ENCODE results near the gene CDC42EP3. TPM values are rescaled to one million over a fixed set of nuclear protein-coding genes. Genes with fewer than 3 reads are reported as not detected.

CDC42EP3 gene
- total RNA-seq, 4 donors from 2014 or later = 8.1 to 24.7 (median 18.8) TPM

- Histone ChIP-seq H3K9me3 (no peaks in the 10 kb centered on the region), H3K4me1 (peaks cover 6 to 20% of the 10 kb centered on the region in 2 donors), H3K4me3 (replicated peaks in 1 of 3) (no peak overlapping the region), H3K27ac (peak overlapping the region in 2 of 3 donors; percentile 40 to 50), H3K27me3 (no peaks in the 10 kb centered on the region), H3K36me3 (no peaks in the 10 kb centered on the region)
- DNase-seq = no peak
- WGBS, 2 donors = 90 to 94% methylated on average over 4 of the region's 4 CpGs
- no peak for TF ChIP-seq CTCF (IDR thresholded peaks at IDR 0.05)
- TF ChIP-seq POLR2A (IDR thresholded peaks at IDR 0.05) = no peak
- intact Hi-C loops (cut with DNase I) = no loop called here
Observed at GRCh38 chr2:37657471-37657870, 14.0 kb downstream of the CDC42EP3 start.

- WGBS, 2 donors = 37 to 43% methylated on average over 11 of the region's 11 CpGs
- Histone ChIP-seq H3K36me3 (no peaks in the 10 kb centered on the region), H3K27me3 (no peaks in the 10 kb centered on the region), H3K27ac (peak overlapping the region in 2 of 3 donors; percentile 40 to 50), H3K9me3 (no peaks in the 10 kb centered on the region), H3K4me3 (replicated peaks in 1 of 3) (no peak overlapping the region), H3K4me1 (peaks cover 6 to 24% of the 10 kb centered on the region in 2 donors)
- no peak for DNase-seq
- TF ChIP-seq CTCF (IDR thresholded peaks at IDR 0.05) = no peak
- no peak for TF ChIP-seq POLR2A (IDR thresholded peaks at IDR 0.05)
- intact Hi-C loops (cut with DNase I) = no loop called here
Observed at GRCh38 chr2:37656512-37657423, 14.7 kb downstream of the CDC42EP3 start.

- WGBS, 2 donors = 81 to 82% methylated on average over 7 of the region's 7 CpGs
- H3K27ac ChIP-seq = peak overlapping the region in 1 of 3 donors; percentile 29
Observed at GRCh38 chr2:37654932-37655841, 16.3 kb downstream of the CDC42EP3 start.

GRCh38 chr2:37654419-37654818, 17.0 kb downstream of the CDC42EP3 start:
- H3K36me3 ChIP-seq = no peaks in the 10 kb centered on the region
- H3K27ac ChIP-seq = peak overlapping the region in 2 of 3 donors; percentile 29 to 40
- no peak overlapping the region for H3K4me3 ChIP-seq (replicated peaks in 1 of 3)
- H3K4me1 ChIP-seq = peaks cover 6 to 24% of the 10 kb centered on the region in 2 donors
- 75 to 80% methylated on average over 8 of the region's 8 CpGs for WGBS, 2 donors
- DNase-seq = no peak
- H3K27me3 ChIP-seq = no peaks in the 10 kb centered on the region
- intact Hi-C loops (cut with DNase I) = no loop called here
- TF ChIP-seq POLR2A (IDR thresholded peaks at IDR 0.05) = no peak
- TF ChIP-seq CTCF (IDR thresholded peaks at IDR 0.05) = no peak
- H3K9me3 ChIP-seq = no peaks in the 10 kb centered on the region

More at GRCh38 chr2:37654932-37655841, 16.3 kb downstream of the CDC42EP3 start:
- no peaks in the 10 kb centered on the region for H3K27me3 ChIP-seq
- H3K4me3 ChIP-seq (replicated peaks in 1 of 3) = no peak overlapping the region
- TF ChIP-seq CTCF (IDR thresholded peaks at IDR 0.05) (no peak), POLR2A (IDR thresholded peaks at IDR 0.05) (no peak)
- no peak for DNase-seq
- intact Hi-C loops (cut with DNase I) = no loop called here
- no peaks in the 10 kb centered on the region for H3K9me3 ChIP-seq
- H3K4me1 ChIP-seq = peaks cover 6 to 24% of the 10 kb centered on the region in 2 donors
- H3K36me3 ChIP-seq = no peaks in the 10 kb centered on the region

All from thyroid gland (tissue), 4 donors.